Activated T-cell treated with anti-CD3 and anti-CD28 coated beads for 1 hour (primary cell): ENCODE data around the gene RAPGEF1.

Experiments
- DNase-seq: peaks from one replicate; pipeline ENCODE4 v3.0.0-alpha.2; 2020; ENCODE audit warnings: low read depth

The RAPGEF1 gene

DNA sequence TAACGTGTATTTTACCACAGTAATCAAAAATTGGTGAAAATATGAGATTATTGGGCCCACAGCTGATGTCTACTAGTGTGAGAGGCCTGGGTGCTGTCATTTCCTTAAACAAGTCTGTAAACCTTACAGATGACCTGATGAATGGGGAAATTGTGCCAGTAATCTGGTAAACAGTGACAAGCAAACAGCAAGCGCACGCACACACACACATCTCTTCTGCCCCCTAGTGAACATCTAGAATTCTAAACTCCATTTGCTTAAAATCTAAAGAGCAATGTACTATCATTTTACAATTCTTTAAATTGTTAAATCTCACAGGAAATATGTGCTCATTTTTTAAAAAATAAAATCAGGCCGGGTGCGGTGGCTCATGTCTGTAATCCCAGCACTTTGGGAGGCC, 7.5 kb upstream of the RAPGEF1 start:
- DNase-seq: no peak

GRCh38 chr9:131745610-131746009, 5.7 kb upstream of the RAPGEF1 start:
- DNase-seq: no peak

DNA sequence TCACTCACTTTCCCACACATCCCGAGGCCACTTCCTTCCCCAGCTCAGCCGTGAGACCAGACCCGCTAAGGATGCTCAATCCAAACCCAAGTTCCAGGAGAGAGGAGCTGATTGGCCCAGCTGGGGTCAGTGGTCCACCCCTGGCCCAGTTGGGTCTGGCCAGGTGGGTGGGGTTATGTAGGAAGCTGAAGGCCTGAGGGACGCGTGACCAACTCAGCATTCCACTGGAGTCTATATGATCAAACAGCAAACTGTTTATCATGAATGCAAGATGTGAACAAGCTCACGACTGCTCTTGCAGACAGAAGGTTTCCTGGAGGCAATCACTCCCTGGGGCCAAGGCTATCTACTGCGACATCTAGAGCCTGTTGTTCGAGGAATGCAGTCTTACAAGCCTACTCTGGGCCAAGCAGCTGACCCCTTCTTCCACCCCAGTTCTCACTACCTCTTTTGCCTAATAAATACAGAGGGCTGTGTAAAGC, 4.9 kb upstream of the RAPGEF1 start:
- no peak for DNase-seq

DNA sequence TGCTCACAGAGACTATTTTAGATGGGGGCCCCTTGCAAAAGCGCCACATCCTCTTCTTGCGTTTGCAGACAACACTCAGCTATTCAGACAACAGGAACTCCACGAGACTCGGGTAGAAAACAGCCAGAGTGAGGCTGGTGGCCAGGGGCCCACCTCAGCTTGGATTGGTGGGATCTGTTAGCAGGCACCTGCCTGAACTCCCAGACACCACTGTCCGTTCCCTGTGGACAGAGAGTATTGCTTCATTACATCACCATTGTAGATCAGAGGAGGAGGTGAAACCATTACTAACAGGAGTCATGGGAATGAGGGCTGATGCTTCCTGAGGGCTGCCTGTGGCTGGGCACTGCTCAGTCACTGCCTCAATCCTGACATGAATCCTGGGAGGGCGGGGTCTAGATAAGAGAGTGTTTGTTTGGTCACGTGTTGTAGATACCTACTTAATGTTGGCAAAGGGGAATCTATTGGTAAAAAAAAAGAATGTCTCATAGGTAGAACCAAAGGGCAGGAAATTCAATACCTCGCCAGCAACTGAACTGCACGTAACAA, 4.4 kb upstream of the RAPGEF1 start:
- DNase-seq: no peak

GRCh38 chr9:131743501-131743900, 3.6 kb upstream of the RAPGEF1 start:
- no peak for DNase-seq

- no peak for DNase-seq
These were observed 3.2 kb upstream of the RAPGEF1 start for GRCh38 chr9:131743096-131743495.

GRCh38 chr9:131740898-131741297, 1.0 kb upstream of the RAPGEF1 start:
- no peak for DNase-seq

GRCh38 chr9:131739133-131739958, 530 bp downstream of the RAPGEF1 start:
- peak; percentile 24 for DNase-seq

DNA sequence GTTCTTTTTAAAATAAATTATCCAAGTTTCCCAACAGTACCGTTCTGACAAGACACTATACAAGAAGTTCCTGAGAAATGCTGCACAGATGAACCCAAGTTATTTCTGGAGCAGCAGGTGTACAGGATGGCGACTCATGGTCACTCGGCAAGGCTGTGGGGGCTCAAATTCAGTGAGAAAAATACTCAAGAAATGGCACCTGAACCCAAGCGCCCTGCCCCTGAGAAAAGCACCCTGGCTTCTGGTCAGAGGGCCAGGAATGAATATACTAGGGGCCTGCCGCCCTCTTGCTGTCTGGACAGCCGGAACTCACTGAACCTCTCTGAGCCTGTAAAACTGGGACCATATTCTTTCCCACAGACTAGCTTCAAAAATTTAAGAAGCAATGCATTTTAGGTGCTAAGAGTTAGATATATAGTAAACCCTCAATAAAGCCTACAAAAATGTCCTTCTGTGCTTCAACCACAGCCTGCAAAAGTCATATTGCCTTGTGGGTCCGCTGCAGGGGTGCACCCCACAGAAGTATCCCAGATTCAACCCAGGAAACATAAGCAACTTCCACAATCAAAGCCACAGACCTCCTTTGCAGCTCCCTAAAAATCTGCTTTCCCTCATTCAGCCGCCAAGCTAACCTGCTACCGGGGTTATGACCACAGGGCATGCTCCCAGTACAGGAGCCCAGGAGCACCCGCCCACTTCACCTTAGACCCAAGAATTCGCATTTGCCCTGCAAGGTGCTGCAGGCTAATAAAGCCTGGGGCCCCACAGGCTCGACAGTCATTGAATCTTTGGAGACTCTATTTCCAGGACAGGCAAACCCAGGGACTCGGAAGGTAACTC, 1.4 kb downstream of the RAPGEF1 start:
- DNase-seq: no peak

DNA sequence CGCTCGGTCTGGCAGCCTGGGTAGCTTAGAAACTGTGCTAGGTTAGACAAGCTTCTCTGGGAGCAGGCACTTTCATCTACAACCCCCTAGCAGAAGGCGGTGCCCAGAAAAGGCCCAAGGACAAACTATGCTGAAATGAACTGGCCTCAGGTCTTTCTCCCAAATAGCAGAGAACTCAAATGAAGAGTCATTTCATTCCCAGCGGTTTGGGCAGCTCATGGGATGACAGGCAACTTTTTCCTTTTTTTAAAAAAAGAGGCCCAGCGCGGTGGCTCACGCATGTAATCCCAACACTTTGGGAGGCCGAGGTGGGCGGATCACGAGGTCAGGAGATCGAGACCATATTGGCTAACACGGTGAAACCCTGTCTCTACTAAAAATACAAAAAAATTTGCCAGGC, 2.5 kb downstream of the RAPGEF1 start:
- DNase-seq: no peak

DNA sequence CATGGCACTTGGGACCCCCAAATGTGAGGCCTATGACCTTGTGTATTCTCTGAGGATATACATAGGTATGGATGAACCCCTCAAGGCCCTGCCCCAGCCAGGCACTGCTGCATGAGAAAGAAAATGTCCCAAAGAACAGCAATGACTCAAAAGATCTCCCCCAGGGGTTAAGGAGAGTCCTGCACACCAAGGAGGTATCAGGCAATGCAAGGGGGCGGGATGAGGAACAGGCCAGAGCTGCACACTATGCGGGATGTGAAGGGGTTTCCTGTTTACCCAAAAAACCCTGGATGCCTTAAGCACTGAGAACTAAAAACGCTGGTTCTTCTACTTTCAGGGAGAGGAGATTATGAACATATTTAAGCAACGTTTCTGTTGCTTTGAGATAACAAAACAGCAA, 3.4 kb downstream of the RAPGEF1 start:
- DNase-seq: no peak

DNA sequence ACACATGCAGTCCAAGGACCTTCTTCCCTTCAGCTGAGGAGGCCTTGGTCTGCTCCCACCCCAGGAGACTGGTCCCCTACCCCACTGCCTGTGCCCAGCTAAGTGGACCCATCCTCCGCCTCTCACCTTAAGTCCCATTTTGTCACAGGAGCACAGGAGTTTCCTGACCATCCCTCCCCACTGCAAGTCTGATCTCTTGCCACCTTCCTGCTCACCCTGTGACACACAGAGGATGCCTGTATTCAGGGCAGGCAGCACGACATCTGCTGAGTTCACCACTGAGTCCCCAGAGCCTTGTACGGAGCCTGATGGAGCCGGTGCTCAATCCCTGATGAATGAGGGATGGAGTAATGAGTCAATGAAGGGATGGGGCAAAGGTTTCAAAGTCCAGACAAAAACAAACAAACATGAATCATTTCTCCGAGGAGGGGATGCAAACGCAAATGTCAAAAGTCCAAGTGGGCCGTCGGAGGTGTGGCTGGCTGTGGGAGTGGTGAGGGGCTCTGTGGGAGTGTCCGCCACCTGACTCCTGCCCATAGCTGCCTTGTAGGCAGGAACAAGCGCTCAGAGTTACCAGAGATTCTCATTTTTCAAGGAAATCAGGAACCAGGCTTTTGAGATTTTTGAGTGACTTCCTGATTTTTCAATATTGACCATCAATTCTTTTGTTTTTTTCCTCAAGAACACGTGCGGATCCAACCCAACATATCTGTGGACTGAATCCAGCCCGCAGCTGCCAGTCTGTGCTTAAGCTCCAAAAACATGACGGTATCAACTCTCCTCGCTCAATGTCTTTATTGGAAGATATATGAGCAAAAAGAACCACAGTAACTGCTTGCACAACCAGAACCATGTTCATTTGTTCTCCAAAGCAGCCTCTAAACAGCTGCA, 4.4 kb downstream of the RAPGEF1 start:
- no peak for DNase-seq

GRCh38 chr9:131734781-131735180, 5.1 kb downstream of the RAPGEF1 start:
- no peak for DNase-seq

GRCh38 chr9:131734165-131734610, 5.7 kb downstream of the RAPGEF1 start:
- no peak for DNase-seq

DNA sequence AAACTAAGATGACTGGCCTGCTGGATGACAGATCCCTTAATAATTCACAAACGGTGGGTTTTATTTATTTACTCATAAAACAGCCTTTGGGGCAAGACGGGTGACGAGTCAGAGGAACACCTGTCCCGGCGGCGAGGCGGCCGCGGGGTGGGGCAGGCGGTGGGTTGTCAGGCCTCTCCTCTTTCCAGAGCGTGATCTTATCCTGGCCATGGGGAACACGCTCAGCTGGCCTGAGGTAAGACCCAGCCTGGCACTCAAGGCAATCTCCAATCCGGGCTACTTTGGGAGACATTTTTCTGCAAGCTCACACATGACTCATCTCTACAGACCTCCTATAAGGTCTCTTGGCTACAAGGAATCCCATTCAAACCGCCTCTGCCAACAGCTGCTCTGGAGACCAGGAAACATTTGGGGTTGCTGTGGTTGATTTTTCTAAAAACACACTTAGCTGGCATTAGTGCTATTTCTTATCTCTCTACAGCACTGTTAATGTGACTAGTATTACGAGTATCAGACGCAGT, 6.3 kb downstream of the RAPGEF1 start:
- DNase-seq: no peak

- no peak for DNase-seq
These were observed 7.1 kb downstream of the RAPGEF1 start for GRCh38 chr9:131732636-131733289.

DNA sequence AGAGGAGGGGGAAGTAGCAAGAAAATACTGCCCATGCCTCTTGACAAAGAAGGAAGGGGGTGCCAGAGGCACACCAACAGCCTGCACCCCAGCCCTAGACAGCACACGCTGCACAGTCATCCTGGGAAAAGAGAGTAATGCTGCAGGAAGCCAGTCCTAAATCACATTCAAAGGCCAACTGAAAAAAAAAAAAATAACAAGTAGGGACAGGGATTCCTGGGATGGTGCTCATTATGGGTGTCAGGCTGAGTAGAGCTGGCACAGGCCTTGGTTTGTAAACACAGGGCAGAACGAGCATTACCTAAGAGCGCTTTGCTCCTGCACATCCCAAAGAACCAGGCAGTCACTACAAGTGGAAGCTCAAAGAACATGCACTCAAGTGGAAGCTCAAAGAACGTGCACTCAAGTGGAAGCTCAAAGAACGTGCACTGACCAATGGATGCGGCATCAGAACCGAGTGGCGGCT, 7.8 kb downstream of the RAPGEF1 start:
- no peak for DNase-seq

- DNase-seq: no peak
These were observed 8.2 kb downstream of the RAPGEF1 start for GRCh38 chr9:131731644-131732043.

GRCh38 chr9:131731237-131731636, 8.6 kb downstream of the RAPGEF1 start:
- no peak for DNase-seq

DNA sequence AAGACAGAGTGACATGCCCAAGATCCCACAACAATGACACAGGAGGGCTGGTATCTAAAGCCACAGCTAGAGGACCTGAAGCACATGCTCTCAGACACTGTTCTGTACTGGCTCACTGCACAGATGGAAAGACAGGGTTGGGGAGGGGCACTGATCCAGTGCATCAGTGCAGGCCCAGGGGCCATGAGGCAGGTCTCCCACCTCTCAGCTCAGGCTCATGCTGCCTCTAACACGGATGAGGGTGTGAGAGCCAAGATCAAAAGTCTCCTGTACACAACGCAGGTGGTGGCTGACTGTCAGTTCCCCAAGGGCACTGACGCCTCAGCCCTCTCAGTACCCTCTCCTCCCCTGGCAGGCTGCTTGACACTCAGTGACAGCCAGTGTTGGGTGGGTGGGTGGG, 10.9 kb downstream of the RAPGEF1 start:
- no peak for DNase-seq

GRCh38 chr9:131728546-131728910, 11.3 kb downstream of the RAPGEF1 start:
- no peak for DNase-seq
